Type B pancreatic cell (in vitro differentiated cells): ENCODE measurements around the gene KLHL10. TPM values are rescaled to one million over a fixed set of nuclear protein-coding genes. Genes with fewer than 3 reads are reported as not detected.

Experiments
- DNase-seq: peaks from one replicate; pipeline ENCODE4 v3.0.0; 2021; ENCODE audit warnings: mixed read lengths; ENCODE audit not compliant: unreplicated experiment; ENCODE audit errors: extremely low spot score
- H3K27ac Mint-ChIP-seq: 2 replicates; pipeline ENCODE4 v1.8.0; 2021; ENCODE audit warnings: mild to moderate bottlenecking, mixed read lengths
- H3K27me3 Mint-ChIP-seq: 2 replicates; pipeline ENCODE4 v1.8.0; 2021; ENCODE audit warnings: mixed read lengths
- H3K36me3 Mint-ChIP-seq: 2 replicates; pipeline ENCODE4 v1.8.0; 2021; ENCODE audit warnings: mixed read lengths
- H3K4me1 Mint-ChIP-seq: one replicate; pipeline ENCODE4 v1.8.0; 2021; ENCODE audit warnings: mixed read lengths; ENCODE audit not compliant: unreplicated experiment
- H3K4me3 Mint-ChIP-seq: 2 replicates; pipeline ENCODE4 v1.8.0; 2021; ENCODE audit warnings: mild to moderate bottlenecking, mixed read lengths
- H3K9me3 Mint-ChIP-seq: 2 replicates; pipeline ENCODE4 v1.8.0; 2021; ENCODE audit warnings: mixed read lengths
- CTCF ChIP-seq: fragments of 200-600 bp; sonication (generic); conservative IDR thresholded peaks from 2 replicates; pipeline ENCODE4 v1.5.0; 2021; ENCODE audit warnings: antibody characterized with exemption, mild to moderate bottlenecking
- total RNA-seq: library from RNA; stranded (reverse); gene quantifications from 2 replicates; pipeline ENCODE4 v1.2.1, GENCODE V29; 2021; ENCODE audit warnings: low replicate concordance

The KLHL10 gene
- total RNA-seq, 1 donor from 2014 or later = 0.24 TPM

DNA sequence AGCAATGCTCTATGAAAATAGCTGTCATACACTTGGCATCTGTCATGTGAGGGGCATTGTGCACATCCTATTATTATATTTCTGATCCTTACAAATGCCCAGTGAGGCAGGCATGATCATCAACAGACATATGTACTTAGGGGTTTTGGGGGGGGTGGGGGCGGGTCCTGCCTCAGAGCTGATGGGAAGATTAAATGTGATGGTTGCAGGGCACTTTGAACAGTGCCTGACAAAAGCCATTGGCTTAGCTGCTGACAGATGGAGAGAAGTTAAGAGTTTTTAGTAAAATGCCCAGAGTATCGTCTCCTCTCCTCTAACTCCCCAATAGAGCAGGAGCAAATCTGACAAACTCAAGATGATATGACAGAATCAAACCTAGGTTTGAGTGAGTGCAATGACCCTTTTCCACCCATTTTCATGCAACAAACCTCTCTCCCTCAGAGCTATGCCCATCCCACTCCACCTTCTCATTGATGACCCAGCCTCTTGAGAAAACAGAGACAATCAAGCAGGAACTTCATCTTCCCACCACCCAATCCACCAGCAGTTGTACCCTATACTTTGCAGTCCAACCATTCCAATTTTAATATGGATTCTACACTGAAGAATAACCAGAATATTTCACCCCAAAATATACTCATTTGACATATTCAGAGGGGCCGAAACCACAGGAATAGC lies 22.8 kb downstream of the KLHL10 start:
- Mint-ChIP-seq H3K27ac (no peak overlapping the region), H3K4me1 (peaks cover 19% of the 10 kb centered on the region), H3K36me3 (no peaks in the 10 kb centered on the region), H3K9me3 (no peaks in the 10 kb centered on the region), H3K4me3 (no peak overlapping the region), H3K27me3 (no peaks in the 10 kb centered on the region)
- DNase-seq = no peak
- TF ChIP-seq CTCF = no peak

GRCh38 chr17:41863074-41863848 lies 25.6 kb downstream of the KLHL10 start:
- Mint-ChIP-seq H3K4me1 (peaks cover 19% of the 10 kb centered on the region), H3K27ac (no peak overlapping the region), H3K4me3 (no peak overlapping the region), H3K9me3 (no peaks in the 10 kb centered on the region), H3K27me3 (no peaks in the 10 kb centered on the region), H3K36me3 (no peaks in the 10 kb centered on the region)
- TF ChIP-seq CTCF = no peak
- no peak for DNase-seq

- Mint-ChIP-seq H3K36me3 (peaks cover 7% of the 10 kb centered on the region), H3K27me3 (no peaks in the 10 kb centered on the region), H3K9me3 (no peaks in the 10 kb centered on the region), H3K4me1 (peaks cover 19% of the 10 kb centered on the region), H3K4me3 (no peak overlapping the region), H3K27ac (no peak overlapping the region)
- DNase-seq = no peak
- TF ChIP-seq CTCF = no peak
These were observed 26.8 kb downstream of the KLHL10 start for GRCh38 chr17:41864498-41864835.

GRCh38 chr17:41864836-41865595 lies 27.4 kb downstream of the KLHL10 start, which contains the start of gene KLHL11:
KLHL11 (minus strand) TSS chr17:41865423; CDS start chr17:41865370, 53 bp downstream.
- no peaks in the 10 kb centered on the region for H3K27me3 Mint-ChIP-seq
- no peaks in the 10 kb centered on the region for H3K9me3 Mint-ChIP-seq
- peaks cover 7% of the 10 kb centered on the region for H3K36me3 Mint-ChIP-seq
- no peak for TF ChIP-seq CTCF
- peak; percentile 87 for DNase-seq
- peaks cover 15% of the 10 kb centered on the region for H3K4me1 Mint-ChIP-seq
- no peak within 1 kb of the TSS for H3K4me3 Mint-ChIP-seq
- no peak within 1 kb of the TSS for H3K27ac Mint-ChIP-seq

- no peak overlapping the region for H3K4me3 Mint-ChIP-seq
- peaks cover 7% of the 10 kb centered on the region for H3K36me3 Mint-ChIP-seq
- H3K27ac Mint-ChIP-seq = no peak overlapping the region
These were observed 27.9 kb downstream of the KLHL10 start for GRCh38 chr17:41865596-41865893.

More at GRCh38 chr17:41865596-41865893, 27.9 kb downstream of the KLHL10 start:
- Mint-ChIP-seq H3K9me3 (no peaks in the 10 kb centered on the region), H3K4me1 (peaks cover 12% of the 10 kb centered on the region), H3K27me3 (no peaks in the 10 kb centered on the region)
- no peak for TF ChIP-seq CTCF
- no peak for DNase-seq
